ENCODE data around the gene CTTNBP2NL.
A peak's percentile ranks its signal among the peaks of the same experiment; 100 is the strongest.
"Not testable (repeated sequence)": the region's sequence is repeated elsewhere in the genome, so short reads cannot be mapped to it uniquely, and the experiment has no call there.

Gene CTTNBP2NL

DNA sequence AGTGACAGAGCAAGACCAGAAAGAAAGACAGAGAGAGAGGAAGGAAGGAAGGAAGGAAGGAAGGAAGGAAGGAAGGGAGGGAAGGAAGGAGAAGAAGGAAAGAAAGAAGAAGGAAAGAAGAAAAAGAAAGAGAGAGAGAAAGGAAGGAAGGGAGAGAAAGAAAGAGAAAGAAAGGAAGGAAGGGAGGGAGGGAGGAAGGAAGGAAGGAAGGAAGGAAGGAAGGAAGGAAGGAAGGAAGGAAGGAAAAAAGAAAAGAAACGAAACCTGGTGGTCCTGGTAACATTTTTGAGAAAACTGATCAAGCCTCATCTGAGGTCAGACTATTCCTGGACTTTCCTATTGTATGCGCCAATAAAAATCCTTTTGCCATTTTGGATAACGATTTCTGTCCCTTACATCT, 8.2 kb upstream of the CTTNBP2NL start:
- DNase-seq = no peak

DNA sequence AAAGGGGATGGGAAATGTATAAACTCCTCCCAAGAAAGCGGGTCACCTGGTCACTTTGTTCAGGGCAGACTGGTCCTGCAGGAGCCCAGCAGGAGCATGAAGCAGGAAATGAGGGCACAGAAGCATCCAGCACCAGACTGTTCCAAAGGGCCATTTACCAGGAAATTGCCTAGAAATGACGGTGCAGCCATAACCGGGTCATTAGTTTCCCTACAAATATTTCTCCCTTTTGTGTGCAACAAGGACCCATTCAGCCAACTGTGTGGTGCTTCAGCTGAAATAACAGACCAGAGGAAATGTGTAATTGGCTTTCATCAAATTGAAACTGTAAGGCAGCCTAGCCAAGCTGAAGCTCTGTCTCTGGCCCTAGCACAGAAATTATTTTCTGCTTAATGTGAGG, 7.6 kb upstream of the CTTNBP2NL start:
- peak; percentile 11 for DNase-seq

DNA sequence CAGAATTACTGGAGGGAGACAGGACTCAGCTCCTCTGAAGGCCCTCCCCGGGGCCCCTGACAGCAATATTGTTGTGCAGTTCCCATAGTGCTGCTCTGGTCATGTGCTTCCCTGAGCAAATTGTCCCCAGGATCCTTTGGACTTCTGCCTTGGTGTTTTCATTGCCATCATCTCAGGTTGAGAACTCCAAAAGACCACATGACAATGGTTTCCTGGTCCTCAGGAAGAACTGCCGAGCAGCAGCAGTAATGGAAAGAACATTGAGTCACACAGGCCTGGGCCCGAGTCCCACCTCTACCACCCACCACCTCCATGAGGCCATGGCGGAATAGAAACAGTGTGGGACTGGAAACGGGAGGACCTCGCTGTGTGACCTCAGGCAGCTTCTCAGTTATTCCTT, 6.3 kb upstream of the CTTNBP2NL start:
- DNase-seq = no peak

DNA sequence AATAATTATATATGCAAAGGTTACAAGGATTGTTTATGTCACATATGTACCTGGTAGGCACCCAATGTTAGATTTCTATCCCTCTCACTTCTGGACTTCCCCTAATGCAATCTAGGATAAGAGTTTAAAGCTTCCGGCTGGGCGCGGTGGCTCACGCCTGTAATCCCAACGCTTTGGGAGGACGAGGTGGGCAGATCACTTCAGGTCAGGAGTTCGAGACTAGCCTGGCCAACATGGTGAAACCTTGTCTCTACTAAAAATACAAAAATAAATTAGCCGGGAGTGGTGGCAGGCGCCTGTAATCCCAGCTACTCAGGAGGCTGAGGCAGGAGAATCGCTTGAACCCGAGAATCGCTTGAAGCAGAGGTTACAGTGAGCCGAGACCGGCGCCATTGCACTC, 5.7 kb upstream of the CTTNBP2NL start:
- not testable (repeated sequence) for DNase-seq

DNA sequence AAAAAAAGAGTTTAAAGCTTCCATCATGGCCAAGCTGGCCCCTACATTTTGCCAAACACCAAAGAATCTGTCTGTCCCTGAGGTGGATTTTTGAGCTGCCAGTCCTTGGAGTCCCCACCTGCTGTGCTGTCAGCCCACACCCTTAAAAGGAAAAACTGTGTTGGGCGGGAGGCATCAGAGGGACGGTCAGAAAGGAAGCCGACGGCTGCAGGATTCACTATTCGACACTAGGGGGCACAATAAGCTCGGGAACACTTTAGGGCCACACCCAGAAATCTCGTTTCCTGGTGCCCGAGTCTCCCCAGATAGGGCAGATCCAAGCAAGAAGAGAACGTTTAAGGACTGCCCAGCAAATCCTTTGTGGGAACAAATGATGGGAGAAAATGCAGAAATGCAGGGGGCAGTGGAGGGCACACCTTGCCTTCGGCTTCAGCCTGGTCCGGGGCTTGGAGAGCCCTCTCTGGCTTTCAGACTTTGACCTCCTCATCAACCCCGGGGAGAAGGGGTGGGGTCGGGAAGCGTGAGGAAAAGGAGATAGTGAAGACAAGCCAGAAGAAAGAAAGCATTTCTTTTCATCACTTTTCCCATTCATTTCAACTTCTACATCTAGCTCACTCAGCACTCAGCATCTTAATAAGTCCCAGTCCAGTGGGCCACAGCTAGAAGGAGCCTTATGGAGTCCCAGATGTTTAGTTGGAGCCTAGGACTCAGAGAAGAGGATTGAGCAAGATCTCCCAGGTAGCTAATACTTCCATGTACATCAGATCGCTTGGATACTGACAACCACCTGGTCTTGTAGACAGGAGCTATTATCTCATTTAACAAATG, 5.0 kb upstream of the CTTNBP2NL start:
- DNase-seq = peak; percentile 86

DNA sequence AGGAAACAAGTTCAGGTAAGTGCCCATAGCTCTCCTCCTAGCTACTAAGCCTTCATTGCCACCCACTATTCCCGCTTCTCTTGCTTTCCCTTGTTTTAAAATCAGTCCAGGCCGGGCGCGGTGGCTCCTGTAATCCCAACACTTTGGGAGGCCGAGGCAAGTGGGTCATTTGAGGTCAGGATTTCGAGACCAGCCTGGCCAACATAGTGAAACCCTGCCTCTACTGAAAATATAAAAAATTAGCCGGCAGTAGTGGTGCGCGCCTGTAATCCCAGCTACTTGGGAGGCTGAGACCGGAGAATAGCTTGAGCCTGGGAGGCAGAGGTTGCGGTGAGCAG, 4.4 kb upstream of the CTTNBP2NL start:
- DNase-seq = no peak

DNA sequence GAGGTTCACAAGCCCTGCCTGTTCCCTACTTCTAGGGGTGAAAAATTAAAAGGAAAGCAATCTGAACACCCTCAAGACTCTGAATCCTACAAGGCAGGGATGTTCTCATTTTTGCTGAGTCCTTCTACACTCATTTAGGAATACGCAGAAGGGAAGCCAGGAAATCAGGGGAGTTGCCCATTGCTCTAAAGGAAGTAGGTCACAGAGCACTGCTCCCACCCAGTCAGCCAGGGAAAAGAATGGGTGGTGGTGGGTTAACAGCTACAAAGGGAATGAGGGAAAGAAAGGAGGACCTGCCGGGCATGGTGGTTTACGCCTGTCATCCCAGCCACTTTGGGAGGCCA, 2.4 kb upstream of the CTTNBP2NL start:
- no peak for DNase-seq

DNA sequence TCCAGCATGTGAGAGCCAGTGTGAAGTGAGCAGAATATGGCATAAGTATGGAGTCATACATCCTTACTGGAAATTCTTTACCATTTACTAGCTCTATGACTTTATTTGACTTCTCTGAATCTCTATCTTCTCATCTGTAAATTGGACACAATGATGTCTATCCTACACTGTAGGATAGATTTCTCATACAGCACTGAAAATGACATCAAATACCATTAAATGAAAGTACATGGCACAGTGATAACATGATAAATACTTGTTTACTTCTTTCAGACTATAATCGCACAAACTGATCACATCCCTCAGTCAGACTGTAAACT, 1.3 kb upstream of the CTTNBP2NL start:
- no peak for DNase-seq

DNA sequence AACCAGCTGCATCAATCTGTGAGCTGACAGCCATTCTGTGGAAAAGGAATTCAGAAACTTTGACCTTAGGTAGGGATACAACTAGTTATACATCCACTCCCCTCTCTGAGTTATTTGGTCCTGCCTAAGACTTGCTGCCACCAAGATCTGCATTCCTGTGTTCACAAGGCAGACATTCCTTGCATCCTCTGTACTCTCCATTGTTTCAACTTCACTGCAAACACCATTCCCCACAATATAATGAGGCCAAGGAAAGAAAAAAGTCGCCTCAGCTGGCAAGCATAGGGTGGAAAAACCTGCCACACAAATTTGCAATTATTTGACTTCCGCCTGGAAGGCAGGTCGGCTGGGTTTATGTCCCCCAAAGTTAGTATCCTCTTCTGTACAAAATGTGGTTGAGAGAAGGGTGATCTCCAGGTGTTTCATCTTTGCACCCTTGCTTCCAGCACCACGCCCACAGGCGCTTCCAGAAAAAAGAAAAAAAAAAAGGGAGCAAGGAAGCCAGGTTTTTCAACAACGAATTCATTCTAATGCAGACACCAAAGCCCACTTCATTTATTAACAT, 676 bp upstream of the CTTNBP2NL start:
- DNase-seq = no peak

DNA sequence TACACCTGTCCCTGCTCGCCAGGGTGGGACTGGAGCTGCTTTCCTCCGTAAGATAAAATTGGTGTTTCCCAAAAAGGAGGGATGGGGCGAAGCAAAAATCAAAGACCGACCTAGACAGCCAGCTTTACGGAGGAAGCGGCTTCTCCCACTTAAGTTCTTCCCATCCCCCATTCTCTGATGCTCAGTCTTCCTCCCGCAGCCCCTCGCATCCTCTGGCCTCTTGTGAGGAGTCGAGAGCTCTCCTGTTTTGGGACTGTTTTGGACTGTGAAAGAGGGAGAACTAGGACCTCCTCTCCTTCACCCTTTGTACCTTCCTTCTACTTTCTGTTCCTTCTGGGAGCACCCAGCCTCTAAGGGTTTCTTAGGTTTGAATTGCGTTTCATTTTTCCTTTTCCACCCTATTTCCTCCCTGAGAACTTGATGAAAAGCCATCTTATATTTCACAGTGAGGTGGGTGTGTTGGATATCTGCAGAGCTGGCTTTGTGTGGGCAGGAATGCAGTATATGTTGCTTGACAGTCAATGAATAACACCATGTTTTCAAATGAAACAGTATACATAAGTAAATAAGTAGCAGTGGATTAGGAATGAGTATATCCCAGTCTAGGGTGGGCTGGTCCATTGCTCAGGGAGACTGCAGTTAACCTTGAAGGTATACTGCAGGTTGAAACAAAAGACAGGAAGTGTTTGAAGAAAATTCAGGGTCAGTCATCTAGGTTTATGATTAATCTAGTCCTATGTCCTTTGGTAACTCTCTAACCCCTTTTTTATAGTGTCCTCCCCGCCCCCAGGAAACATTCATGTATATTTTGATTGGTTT, 848 bp downstream of the CTTNBP2NL start:
- peak; percentile 7 for DNase-seq

DNA sequence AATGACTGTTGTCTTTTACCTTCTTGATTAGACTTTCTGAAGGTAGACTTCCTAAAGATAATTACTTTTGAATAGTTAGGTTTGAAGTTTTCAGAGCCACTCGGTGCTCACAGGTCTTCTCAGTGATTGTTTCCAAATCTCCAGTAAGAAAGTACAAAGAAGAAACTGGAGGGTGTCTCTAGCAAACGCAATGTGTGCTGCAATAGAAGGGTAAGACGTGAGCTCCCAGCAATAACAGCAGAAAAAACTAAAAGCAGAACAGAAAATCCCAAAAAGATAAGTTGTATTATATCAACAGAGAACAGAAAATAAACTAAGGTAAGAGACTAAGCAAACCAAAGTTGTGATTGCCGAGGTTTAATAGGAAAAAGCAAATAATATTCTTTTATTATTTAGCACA, 1.8 kb downstream of the CTTNBP2NL start:
- no peak for DNase-seq

DNA sequence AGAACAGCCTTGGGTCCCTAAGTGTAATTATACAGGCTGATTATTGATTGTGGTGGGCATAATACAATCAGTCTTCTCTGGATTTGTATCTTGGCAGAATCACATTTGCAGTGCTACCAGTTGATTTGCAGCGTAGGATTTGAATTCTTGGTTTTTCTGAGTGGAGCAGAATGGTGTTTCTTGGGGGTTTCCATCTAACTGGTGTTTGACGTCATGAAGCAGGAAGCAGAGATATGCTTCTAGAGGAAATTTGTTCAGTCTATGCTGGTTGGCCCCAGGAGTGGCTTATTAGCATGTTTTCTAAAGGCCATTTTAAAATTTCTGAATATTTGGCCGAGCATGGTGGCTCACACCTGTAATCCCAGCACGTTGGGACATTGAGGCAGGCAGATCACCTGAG, 3.4 kb downstream of the CTTNBP2NL start:
- DNase-seq = no peak

DNA sequence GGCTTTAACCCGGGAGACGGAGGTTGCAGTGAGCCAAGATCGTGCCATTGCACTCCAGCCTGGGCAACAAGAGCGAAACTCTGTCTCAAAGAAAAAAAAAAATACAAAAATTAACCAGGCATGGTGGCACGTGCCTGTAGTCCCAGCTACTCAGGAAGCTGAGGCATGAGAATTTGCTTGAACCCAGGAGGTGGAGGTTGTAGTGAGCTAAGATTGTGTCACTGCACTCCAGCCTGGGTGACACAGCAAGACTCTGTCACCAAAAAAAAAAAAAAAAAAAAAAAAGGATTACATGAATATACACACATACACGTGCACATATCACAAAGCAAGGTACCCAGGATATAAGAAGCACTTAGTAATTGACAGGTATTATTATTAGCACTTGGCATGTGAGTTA, 4.7 kb downstream of the CTTNBP2NL start:
- not testable (repeated sequence) for DNase-seq

DNA sequence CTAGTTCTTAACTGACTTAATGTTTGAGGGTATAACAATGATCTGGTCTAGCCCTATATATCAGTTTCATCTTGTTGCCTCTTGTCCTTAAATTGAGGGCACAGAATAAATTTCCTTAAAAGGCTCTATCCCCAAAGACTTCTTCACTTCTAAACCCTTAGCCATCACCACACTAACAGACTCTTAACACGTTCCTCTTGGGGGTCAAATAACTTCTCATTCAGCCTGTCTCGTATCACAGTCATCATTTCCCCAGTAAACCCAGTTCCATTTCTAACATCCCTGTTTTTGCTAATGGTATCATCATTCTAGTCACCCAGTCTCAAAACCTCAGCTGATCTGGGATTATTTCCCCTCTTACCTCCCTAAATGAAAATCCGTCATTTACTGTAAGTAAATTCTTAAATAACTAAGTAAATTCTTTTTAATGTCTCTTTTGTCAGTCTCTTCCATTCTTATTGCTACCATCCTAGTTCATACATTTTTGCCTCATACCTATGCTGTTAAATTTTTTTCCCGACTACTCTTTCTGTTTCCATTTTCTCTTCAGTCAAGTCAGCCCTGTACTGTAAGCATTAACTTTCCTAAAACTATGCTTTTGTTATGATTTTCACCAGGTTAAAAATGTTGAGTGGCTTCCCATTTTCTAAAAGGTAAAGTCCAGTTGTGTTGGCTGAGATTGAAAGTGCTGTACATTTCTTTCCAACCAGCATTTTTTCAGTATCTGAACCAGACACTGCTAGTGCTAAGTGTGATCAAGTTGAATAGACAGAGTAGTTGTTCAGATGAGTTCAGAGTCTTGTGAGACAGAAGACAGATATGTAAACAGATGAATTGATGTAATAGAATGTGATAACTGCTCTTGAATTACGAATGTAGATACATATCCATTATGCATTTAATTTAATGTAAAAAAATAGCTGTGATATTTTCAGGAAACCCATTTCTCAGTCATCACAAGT, 6.9 kb downstream of the CTTNBP2NL start:
- DNase-seq = no peak

DNA sequence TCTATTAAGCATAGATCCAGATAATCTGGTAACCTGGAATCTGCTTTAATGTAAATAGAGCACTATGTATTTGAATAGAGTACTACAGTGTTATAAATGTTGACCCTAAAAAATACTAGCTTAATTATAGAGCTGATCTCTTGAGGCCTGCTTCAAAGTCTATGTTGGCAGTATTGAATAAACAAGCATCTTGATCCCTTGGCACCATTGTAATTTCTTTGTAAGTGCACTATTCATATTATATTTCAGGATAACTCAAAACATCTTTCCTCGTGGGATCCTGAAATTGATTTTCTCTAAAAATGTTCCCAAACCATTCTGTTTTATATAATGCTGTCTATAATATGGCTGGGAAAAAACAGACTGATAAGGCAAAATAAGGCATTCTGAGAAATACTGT, 10.8 kb downstream of the CTTNBP2NL start:
- no peak for DNase-seq

DNA sequence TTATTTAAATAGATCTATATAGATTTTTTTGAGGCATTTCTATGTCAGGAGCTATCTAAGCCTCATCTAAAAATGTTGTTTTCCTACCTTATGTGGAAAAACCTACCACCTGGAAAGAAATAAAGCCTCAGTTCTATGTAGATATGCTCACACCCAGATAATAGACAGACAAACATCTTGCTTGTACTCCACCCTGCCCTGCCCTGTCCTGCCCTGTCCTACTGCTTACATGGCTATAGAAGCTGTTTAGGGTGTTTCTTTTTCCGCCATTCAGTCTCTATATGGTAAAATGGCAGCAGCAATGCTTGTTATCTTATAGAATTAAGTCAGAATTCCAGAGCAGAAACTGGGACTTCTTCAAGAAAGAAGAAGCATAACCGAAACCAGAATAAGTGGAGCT, 13.4 kb downstream of the CTTNBP2NL start:
- DNase-seq = no peak

DNA sequence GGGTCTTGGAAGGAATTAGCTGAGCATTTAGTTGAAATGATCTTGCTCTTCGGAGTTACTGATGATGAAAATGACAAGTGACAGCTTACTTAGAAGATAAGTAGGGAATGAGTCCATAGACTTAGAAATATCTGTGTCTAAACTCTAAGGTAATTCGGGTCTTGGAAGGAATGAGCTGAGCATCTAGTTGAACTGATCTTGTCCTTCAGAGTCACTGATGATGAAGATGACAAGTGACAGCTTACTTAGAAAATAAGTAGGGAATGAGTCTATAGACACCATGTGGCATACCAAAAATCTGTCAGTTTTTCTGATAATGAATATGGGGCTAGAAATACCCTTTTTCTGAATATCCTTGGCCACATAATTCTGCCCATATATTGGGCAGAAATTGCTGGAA, 14.7 kb downstream of the CTTNBP2NL start:
- no peak for DNase-seq

DNA sequence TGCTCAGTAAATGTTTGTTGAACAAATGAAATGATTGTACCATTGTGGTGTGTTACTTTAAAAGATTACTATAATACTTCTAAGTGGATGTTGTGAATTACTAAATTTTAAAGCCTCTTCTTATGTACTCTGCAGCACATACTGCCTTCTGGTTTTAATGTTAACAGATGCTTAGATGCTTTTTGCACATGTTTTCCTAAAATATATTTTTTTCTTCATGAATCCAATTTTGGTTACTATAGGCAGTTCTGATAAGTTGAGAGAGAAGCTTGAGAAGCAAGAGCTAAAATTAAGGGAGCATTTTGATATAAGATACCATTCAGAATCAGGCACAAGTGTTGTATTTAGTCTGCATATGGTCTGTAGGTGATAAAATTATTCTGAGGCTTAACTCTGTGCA, 21.3 kb downstream of the CTTNBP2NL start:
- no peak for DNase-seq

DNA sequence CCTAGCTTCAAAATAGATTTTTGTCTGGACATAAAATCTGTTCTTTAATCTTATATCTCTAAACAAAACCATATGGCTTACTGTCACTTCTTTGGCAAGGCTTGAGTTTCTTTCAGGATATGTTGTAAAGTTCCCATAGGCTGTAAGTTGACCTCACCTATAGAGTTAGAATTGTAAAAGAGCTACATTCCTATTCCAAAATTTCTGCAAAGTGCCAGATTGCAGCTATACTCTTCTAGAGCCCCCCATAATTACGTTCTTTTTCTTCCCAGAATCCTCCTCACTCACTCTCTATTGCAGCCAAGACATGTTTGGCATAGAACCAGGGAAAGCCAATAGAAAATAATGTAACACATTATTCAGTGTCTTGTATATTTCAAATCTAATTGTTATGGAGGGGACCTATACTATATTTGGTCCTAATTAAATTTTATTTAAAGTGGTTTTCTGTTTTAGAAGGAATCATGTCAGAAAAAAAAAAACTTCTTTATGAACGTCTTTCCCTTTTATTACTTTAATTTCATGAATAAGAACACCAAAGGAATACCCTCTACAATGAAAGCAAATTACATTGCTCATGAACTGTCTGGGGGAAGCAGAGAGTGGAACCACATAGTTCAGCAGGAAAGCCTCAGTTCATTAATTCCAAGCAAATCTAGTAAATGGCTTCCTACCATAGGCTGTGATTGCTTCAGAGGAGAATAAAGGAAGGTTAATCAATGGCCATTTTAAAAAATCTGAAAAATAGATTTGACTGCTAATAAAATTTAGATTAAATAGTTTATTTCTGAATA, 22.3 kb downstream of the CTTNBP2NL start:
- no peak for DNase-seq

DNA sequence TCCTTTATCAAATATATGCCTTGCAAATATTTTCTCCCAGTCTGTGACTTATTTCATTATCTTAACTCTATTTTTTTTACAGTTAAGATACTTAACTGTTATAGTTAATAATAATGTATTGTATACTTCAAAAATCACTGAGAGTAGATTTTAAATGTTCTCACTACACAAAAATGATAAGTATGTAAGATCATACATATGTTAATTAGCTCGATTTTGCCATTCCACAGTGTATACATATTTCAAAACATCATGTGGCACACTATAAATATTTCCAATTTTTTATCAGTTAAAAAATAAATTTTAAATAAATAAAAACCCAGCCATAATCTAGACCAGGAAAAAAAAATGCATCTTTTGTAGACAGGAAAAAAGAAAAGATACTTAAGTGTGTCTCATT, 27.2 kb downstream of the CTTNBP2NL start:
- no peak for DNase-seq

DNA sequence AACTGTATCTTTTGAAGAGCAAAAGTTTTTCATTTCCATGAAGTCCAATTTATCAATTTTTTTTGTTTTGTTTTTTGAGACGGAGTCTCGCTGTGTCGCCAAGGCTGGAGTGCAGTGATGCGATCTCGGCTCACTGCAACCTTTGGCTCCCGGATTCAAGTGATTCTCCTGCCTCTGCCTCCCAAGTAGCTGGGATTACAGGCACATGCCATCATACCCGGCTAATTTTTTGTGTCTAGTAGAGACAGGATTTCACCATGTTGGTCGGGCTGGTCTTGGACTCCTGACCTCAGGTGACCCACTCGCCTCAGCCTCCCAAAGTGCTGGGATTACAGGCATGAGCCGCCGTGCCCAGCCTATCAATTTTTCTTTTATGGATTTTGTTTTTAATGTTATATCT, 27.7 kb downstream of the CTTNBP2NL start:
- not testable (repeated sequence) for DNase-seq

DNA sequence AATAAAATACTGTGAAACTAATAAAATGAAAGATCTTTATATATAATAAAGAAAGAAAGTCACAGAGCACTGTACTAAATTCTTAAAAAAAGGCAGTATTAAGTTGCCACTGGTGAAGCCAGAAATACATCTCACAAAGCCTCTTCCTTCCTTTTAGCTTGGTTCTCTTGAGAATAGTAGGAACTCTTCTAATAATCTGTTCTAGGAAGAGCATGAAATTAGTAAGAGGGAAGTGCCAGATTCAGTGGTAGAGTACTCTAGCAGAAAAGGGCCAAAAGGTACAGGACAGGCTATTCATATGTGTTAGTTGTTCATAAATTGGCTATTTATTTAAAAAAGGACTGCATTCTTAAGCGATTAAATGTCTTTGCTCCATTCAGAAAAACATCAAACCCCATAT, 33.7 kb downstream of the CTTNBP2NL start:
- no peak for DNase-seq

Measured in DMS153 (cell line).